SH-SY5Y (cell line): ENCODE measurements around the gene TRIM29.

Source experiments
- GATA2 ChIP-seq: IDR thresholded peaks from 2 replicates; pipeline ENCODE4 v1.6.1; 2011; ENCODE audit warnings: mild to moderate bottlenecking, low read depth, low read length
- GATA3 ChIP-seq: IDR thresholded peaks from 2 replicates; pipeline ENCODE4 v1.6.1; 2011; ENCODE audit warnings: low read depth, mild to moderate bottlenecking, low read length, moderate library complexity

DNA sequence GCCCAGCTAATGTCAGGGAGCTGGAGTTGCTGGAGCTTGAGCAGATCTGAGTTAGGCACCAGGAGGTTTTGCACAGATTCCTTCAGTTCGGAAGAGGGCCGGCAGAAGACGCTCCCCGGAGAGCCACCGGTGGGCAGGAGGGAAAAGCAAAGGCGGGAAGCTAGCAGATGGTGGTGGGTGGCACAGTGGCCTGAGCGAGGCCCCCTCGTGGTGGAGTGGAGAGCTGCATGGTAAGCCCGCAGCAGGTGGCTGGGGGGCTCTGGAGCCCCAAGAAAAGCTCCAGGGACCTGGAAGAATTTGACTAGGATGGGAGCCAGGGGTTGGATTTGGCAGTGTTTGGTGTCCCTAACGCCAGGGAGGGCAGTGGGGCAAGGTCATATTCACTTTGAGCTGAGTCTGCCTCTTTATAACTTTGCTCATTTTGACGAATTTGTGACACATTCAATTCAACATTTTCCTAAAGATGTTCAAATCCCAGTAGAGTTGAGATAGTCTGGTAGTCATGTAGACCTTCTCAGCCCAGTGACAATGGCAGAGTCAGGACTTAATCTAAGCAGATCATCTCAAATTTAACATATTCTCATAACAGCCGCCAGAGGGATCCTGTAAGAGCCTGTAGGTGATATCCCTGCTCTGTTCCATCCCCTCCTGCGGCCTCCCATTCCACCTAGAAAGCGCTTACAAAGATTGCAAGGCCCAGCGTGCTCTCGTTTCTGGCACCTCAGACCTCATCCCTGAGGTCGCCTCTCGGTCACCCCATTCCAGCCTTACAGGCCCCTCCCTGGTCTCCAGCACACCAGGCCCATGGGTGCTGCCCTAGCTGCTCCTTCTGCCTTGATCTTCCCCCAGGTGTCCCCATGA, 57.9 kb downstream of the TRIM29 start:
- TF ChIP-seq GATA2 (no peak), GATA3 (no peak)
